OCI-LY1 (cell line): ENCODE measurements around the gene ZNRF3.

Experiments used
- EZH2 ChIP-seq: fragments of 200-600 bp; sonication (generic), shearing (Covaris generic); IDR thresholded peaks from 2 replicates; pipeline ENCODE4 v1.8.0; 2017; ENCODE audit warnings: borderline replicate concordance, mixed run types, mild to moderate bottlenecking, antibody characterized with exemption, low read length, moderate library complexity, mixed read lengths
- TF ChIP-seq, protein P1 (sequence below): fragments of 200-600 bp; sonication (generic), shearing (Covaris generic); IDR thresholded peaks from 2 replicates; pipeline ENCODE4 v1.5.1; 2017; ENCODE audit warnings: mild to moderate bottlenecking, antibody characterized with exemption, low read length, moderate library complexity, mixed read lengths

- TF ChIP-seq, protein P1, sequence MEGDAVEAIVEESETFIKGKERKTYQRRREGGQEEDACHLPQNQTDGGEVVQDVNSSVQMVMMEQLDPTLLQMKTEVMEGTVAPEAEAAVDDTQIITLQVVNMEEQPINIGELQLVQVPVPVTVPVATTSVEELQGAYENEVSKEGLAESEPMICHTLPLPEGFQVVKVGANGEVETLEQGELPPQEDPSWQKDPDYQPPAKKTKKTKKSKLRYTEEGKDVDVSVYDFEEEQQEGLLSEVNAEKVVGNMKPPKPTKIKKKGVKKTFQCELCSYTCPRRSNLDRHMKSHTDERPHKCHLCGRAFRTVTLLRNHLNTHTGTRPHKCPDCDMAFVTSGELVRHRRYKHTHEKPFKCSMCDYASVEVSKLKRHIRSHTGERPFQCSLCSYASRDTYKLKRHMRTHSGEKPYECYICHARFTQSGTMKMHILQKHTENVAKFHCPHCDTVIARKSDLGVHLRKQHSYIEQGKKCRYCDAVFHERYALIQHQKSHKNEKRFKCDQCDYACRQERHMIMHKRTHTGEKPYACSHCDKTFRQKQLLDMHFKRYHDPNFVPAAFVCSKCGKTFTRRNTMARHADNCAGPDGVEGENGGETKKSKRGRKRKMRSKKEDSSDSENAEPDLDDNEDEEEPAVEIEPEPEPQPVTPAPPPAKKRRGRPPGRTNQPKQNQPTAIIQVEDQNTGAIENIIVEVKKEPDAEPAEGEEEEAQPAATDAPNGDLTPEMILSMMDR, result no peak
- no peak for TF ChIP-seq EZH2
Observed at GRCh38 chr22:29098296-29098695, 214.9 kb downstream of the ZNRF3 start.
